Stimulated activated CD4-positive, alpha-beta T cell treated with anti-CD3 and anti-CD28 coated beads, Interleukin-1b, Interleukin-23, amount 100 ng/mL, for 24 hours (primary cell): Measurements from ENCODE around the gene TCEANC2.
A peak's percentile ranks its signal among the peaks of the same experiment; 100 is the strongest.
"Not testable (repeated sequence)": the region's sequence is repeated elsewhere in the genome, so short reads cannot be mapped to it uniquely, and the experiment has no call there.

Source experiments
- DNase-seq, 4 experiments: peaks; one replicate each; pipeline ENCODE4 v3.0.0-alpha.2; 2020; ENCODE audit warnings: low read depth in 4 of 4, low spot score in 1 of 4

TCEANC2 gene

DNA sequence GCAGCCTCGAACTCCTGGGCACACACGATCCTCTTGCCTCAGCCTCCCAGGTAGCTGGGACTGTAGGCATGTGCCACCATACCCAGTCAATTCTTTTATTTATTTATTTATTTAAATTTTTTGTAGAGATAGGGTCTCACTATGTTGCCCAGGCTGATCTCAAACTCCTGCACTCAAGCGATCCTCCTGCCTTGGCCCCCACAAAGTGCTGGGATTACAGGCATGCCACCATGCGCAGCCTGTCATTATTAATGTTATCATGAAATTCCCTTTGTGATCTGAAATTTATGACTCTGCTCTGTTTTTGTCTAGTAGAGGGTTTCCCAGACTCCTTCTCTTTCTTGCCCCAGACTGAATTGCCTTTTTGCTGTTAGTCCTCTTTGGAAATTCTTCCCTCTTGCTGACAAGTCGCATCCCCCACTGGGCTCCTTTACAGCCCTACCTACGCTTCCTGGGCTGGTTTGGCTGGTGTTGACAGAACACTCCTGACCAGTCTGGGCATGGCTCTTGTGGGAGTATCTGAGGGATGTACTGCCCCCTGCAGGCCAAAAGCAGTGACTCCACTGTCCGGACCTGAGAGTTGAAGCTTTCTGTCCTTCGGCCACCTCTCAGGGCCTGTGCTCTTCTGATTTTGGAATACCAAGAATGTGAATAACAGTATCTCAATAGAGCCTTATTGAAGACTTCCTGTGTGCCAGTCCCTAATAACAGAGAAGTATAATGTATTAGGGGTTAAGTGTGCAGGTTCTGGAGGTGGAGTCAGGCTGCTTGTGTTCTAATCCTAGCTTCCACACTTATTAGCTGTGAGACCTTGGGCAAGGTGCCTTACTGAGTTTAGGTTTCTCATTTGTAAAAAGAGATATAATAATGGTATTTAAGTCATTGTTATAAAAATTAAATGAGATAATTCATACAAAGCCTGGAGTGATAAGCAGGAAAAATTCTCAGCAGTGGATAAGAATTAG lies 28.2 kb downstream of the TCEANC2 start:
- DNase-seq, result peak; percentile 18 to 44 (median 39)

DNA sequence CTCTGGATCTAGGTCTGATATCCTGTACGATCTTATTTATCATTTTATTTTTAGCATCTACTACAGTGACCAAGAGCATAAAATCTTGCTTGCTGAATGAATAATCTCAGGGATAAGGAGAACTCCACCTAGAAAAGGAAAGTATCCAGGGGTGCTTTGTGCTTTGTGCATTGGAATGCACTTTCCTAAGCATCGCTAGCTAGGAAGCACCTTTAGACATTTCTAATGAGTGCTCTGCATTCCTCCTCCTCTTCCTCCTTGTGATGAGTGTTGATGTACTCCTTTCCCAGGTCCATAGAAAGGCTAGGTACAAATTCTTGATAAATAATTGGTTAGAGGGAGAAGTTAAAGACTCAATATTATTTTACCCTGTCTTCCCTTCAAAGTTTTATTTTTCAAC lies 31.4 kb downstream of the TCEANC2 start:
- no peak for DNase-seq

DNA sequence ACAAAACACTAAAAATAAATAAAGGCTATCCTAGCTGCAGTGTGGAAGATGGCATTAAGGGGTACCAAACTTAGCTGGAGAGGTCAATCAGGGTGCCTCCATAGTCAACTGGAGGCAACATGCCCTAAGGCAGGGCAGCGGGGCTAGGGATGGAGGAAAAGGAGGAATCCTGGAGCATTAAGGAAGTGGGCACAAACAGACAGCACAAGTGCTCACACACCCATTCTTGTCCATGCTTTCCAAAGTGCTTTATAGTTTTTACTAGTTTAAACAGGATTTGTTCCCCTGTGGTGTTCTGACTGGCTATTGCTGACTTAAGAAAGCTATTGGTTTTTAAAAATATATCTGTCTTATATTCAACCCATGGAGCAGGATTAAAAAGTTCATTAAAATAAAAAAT lies 33.3 kb downstream of the TCEANC2 start:
- DNase-seq, result no peak

DNA sequence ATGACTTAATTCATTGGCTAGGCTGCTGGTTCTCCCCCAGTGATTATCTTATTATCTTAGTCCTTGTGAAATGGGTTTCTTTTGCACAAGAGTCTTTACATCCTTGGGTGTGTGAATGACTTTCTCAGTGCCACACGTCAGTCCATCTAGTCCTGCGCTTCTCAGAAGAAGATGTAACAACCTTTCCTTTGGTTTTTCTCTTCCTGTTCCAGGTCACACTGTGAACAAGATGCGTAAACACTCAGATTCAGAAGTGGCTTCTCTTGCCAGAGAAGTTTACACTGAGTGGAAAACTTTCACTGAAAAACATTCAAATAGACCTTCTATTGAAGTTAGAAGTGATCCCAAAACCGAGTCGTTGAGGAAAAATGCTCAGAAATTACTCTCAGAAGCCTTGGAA lies 35.0 kb downstream of the TCEANC2 start:
- DNase-seq, result no peak

DNA sequence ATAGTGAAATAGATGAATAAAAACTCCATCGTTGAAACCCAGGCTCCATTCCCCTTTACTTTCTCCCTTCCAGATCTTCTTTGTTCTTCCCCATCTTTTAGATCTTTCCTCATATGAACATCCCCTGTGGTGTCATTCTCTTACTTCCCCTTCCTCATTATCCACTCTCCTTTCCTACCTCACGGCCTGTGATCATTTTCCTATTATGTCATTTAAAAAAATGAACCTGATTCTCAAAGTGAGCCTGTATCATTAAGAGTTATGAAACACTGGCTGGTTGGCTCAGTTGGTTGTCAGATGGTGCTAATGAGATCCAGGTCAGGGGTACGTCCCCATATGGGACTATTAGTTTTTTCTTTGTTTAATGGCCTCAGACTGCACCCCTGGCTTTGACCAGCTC lies 38.3 kb downstream of the TCEANC2 start:
- no peak for DNase-seq

DNA sequence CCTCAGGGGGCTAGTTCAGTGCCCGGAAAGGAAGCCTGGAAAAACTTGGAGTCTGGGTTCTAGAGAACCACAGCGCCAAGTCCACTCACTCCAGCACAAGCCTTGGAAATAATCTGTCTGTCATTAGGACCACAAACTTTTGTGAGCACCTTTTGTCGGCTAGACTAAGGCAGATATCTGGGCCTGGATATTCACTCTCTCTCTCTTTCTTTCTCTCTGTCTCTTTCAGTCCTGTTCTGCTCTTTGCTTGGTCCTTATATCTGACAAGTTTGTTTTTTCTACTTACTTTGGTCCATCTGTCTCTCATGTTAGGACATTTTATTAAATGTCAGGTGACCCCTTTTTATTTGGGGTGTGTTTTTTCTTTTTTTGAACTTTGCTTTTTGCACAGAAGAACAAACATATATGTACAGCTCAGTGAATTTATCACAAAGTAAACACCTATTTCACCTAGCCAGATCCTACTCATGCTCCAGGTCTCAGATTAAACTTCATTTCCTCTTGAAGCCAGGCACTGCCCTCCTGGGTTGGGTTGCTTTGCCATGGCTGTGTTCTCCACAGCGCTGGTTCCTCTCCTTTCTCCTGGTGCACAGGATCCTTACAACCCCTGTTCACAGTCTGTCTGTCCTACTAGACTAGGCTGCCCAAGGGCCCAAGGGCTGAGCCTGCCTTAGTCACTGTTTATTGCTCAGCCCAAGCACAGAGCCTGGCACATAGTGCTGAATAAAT lies 40.8 kb downstream of the TCEANC2 start:
- no peak for DNase-seq

DNA sequence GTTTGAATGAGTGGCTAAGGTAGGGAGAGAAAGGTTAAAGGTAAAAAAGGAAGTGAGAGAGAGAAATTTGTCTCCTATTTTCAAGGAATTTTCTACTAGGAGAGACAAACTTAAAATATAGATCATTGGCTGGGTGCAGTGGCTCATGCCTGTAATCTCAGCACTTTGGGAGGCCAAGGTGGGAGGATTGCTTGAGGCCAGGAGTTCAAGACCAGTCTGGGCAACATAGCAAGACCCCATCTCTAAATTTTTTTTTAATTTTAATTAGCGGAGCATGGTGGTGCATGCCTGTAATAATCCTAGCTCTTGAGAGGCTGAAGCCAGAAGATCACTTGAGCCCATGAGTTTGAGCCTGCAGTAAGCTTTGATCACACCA lies 41.3 kb downstream of the TCEANC2 start:
- not testable (repeated sequence) for DNase-seq

DNA sequence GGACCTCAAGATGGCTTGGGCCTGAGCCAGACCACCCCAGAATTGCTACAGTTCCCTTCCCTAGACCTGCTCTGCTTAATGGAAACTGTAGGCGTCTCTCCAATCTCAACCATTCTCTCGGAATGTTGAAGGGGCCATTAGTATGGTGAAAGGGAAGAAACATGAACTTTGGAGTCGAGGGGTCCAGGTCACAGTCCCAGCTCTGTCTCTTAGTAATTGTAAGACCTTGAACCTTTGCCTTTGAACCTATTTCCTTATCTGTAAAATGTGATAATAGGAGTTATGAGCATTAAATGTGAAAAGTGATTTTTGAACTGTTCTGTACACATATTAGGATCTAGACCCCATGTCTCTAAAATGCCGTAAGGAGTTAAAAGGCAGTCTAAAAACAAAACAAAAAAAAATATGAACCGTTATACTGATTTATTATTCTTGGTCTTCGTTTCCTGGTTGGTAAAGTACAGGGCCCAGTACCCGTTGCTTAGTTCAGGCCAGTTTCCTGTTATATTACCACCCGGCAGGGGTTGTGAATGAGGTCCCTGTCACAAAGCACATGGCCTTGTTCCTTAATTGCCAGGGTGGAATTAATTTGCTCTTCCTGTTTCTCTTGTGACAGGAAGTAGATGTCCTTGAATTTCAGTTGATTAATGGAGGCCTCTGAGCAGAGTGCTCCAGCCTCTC lies 42.3 kb downstream of the TCEANC2 start:
- DNase-seq, result no peak

DNA sequence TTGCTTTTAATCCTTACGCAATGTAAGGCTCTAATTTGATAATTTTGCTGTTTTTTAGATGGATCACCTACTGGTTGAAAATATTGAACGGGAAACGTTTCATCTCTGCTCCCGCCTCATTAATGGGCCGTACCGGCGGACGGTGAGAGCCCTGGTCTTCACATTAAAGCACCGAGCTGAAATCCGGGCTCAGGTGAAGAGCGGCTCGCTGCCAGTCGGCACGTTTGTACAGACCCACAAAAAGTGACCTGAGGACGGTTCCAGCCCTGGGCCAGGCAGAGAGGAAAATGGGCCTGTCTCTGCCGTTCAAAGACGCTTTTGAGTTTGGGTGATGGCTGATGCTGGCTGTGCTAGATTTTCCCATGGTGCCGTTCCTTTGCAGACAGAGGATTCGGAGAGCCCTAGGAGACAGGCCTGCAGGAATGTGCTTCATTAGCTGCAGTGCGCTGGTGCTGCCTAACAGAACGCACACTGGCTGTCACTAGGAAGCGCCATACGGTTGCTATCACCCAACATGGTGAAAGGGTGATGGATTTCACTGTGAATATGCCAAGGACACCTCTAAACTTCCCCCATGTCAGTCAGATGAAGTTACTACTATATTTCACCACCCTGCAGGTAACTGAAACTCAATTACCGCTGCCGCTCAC lies 42.9 kb downstream of the TCEANC2 start:
- no peak for DNase-seq

DNA sequence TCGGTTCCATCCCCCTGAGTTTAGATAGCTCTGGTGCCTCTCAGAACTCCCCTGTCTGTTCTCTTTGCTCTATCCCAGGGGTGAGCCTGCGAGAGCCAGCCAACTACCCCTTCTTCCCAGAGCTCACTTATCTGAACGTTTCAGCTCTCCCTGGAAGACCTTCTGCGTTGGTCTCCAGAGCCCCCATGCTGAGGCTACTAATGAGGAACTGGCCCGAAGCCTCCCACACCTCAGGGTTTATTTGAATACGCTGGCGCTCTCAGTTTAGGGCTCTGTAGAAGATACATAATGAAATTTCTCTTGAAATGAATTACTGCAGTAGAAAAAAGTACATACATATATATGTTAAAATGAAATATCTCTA lies 43.5 kb downstream of the TCEANC2 start:
- DNase-seq, result no peak

DNA sequence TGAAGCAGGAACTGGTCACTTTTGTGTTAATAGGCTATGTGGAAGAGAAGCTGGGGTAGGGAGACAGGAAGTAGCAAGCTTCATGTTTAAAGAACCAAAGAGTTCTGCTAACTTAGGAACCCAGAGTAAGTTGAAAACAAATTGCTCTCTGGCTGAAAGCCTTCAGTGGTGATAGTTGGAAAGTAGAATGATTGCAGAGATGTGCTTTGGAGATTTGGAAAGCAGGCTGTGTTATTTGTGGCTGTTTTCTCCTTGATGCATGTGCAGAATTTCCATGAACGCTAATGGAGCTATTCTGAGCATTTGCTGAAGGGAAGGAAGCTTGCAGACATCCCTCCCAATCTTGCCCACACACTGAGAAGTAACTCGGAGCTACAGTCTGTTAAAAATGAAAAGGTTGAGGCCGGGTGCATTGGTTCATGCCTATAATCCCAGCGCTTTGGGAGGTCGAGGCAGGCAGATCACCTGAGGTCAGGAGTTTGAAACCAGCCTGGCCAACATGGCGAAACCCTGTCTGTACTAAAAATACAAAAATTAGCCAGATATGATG lies 45.7 kb downstream of the TCEANC2 start:
- no peak for DNase-seq

DNA sequence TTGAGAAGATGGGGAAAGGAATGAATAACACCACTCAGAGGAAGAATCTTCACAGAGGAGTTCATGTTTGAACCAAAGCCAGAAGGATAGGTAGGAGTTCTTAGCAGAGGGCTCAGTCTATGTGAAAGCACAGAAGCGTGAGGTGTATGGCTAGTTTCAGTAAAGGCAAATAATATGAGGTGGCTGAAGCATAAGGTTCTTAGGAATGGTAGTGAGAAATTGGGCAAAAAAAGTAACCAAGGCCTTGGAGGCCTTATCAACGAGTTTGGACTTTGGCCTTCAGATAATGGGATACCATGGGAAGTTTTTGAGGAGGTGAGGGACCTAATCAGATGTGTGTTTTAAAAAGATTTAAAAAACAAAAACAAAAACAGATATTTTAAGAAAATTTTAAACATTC lies 47.1 kb downstream of the TCEANC2 start:
- no peak for DNase-seq

DNA sequence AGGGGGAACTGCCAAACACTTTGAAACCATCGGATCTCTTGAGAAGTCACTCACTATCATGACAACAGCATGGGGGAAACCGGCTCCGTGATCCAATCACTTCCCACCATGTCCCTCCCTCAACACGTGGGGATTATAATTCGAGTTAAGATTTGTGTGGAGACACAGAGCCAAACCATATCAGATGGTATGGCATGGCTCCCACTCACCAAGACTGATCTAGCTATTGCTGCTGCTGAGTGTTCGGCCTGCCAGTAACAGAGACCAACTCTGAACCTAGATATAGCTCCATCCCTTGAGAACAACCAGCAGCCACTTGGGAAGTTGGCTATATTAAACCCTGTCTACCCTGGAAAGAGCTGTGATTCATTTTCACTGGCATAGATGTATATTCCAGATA lies 50.0 kb downstream of the TCEANC2 start:
- DNase-seq, result no peak

DNA sequence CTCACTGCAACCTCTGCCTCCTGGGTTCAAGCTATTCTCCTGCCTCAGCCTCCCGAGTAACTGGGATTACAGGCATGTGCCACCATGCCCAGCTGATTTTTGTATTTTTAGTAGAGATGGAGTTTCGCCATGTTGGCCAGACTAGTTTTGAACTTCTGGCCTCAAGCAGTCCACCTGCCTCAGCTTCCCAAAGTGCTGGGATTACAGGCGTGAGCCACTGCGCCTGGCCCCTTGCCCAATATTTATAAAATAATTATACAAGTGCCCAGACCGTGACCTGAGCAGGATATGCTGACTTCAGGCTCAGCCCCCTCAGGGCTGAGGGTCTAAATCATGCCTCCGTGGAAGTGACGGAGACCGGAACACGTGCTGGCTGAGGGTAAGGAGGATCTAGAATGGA lies 51.2 kb downstream of the TCEANC2 start:
- DNase-seq, result not testable (repeated sequence)

DNA sequence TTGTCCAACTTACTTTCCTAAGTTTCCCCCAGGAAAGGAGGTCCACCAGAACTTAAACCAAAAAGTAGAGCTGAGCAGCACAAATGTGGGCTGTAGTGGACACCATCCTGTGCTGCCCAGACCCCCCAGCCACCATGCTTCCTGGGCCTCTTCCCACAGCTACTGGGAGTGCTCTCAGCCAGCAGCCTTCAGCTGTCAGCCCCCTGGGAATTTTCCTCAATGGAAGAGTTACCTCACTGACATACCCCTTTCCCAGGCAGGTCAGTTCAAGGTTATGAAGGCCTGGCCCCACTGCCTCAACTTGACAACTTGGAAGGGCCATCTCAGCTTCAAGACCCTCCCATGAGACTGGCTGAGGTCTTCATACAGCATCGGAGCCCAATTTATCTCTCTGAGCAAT lies 51.7 kb downstream of the TCEANC2 start:
- no peak for DNase-seq

DNA sequence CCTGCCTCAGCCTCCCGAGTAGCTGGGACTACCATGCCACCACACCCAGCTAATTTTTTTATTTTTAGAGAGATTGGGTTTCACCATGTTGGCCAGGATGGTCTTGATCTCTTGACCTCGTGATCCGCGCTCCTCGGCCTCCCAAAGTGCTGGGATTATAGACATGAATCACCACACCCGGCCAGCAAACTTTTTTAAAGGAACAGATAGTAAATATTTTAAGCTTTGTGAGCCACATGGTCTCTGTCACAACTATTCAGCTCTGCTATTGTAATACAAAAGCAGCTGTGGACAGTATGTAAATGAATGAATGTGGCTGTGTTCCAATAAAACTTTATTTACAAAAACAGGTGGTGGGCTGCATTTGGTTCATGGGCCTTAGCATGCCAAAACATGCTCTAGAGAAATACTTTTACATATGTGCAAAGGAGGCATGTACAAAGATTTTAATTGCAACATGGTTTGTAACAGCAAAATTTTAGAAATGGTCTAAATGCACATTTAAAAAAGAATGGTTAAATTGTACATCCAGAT lies 52.4 kb downstream of the TCEANC2 start:
- DNase-seq, result no peak

DNA sequence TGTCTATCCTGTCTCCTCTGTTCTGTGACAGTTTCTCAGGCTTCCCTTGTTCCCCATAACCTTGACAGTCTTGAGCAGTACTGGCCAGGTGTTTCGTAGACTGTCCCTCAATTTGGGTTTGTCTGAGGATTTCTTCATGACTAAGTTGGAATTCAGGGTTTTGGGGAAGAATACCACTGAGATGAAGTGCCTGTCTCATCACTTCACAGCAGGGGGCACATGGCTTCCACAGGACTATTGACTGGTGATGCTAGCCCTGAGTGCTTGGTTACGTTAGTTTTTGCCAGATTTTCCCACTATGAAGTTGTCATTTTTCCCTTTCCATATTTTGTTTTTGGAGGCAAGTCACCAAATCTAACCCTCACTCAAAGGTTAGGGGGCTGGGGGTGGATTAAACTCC lies 53.7 kb downstream of the TCEANC2 start:
- no peak for DNase-seq

DNA sequence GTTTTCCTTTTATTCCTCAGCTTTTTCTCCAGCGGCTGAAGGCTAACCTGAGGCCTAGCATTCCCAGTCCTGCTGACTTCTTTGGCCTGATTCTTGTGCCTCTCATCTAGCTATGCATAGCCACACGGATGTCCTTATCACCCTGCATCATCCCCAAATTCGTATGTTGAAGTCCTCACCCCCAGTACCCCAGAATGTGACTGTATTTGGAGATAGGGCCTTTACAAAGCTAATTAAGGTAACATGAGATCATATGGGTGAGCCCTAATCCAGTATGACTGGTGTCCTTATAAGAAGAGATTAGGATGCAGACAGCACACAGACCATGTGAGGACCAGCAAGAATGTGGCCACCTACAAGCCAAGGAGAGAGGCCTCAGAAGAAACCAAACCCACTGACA lies 54.7 kb downstream of the TCEANC2 start:
- DNase-seq, result no peak

DNA sequence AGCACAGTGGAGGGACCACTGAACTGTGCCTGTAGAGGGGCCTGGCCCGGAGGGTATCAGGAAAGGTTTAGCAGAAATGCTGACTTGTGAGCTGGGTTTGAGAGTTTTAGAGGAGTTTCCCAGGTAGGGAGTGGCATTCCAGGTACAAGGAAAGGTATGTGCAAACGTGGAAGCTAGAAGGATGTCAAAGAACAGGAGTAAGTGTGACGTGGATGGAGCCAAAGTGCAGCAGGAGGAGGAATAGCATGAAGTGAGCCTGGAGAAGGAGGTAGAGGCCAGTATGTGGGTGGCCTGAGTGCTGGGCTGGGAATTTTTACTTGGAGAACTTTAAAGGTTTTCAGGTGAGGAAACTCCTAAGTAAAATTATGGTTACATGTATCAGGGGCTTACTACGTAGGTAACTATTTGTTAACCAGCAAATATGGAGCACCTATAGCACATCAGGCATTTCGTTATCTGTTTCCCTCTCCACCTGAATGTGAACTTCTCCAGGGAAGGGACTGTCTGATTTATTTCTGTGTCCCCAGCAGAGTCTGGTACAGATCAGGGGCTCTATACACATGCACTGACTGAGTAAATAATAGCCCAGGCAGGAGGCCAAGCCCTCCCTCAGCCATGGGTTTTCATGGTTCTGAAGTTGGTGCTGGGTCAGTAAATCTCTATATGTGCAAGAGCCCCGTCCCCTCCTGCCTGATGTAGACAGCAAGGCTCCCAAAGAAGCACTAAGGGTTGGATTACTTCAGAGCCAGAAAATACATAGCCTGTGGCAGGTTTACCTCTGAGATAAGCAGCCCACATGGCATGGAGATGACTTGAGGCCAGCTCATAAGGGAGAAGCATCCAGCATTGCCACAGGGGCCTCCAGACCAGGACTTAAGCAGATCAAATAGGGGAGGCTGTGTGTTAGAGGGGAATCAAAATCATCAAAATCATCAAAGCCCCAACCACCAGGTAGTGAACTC lies 56.0 kb downstream of the TCEANC2 start:
- no peak for DNase-seq

DNA sequence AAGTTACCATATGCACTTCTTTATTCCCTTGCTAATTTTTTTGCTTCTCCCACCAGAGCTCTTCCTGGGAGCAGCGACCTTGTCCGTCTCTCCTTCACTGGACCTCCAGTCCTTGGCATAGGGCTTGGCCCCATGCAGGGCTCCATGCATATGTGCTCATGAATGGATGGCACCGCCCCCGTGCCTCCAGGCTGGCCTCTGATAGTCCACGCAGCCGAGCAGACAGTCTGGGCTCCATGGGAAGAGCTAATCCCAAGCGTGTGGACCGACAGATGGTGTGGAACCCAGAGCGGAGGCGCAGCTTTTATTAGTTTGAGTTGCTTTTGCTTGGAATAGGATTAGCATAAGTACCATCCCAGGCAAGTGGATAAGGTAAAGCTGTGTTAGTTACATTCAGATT lies 57.6 kb downstream of the TCEANC2 start:
- no peak for DNase-seq
